ENCODE results near the gene SORCS1.

DNA sequence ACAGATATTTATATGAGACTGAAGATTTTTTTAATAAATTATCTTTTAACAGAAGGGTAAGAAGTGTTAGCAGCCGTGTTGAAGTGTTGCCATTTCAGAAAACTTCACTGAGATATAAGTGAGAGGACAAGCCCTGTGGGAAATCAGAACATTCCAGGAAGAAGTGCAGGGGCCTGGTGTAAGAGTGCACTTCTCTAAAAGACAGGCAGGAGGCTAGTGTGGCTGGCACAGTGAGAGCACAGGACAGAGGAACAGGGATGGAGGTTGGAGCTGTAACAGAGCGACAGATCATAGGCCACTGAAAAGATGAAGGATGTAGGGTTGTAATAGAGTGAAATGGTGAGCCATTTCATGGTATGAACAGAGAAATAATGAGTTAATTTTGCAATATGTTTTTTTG lies 608.9 kb downstream of the SORCS1 start:
- TF ChIP-seq, protein P1, sequence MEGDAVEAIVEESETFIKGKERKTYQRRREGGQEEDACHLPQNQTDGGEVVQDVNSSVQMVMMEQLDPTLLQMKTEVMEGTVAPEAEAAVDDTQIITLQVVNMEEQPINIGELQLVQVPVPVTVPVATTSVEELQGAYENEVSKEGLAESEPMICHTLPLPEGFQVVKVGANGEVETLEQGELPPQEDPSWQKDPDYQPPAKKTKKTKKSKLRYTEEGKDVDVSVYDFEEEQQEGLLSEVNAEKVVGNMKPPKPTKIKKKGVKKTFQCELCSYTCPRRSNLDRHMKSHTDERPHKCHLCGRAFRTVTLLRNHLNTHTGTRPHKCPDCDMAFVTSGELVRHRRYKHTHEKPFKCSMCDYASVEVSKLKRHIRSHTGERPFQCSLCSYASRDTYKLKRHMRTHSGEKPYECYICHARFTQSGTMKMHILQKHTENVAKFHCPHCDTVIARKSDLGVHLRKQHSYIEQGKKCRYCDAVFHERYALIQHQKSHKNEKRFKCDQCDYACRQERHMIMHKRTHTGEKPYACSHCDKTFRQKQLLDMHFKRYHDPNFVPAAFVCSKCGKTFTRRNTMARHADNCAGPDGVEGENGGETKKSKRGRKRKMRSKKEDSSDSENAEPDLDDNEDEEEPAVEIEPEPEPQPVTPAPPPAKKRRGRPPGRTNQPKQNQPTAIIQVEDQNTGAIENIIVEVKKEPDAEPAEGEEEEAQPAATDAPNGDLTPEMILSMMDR (IDR thresholded peaks at IDR 0.05) = no peak
- no peak for TF ChIP-seq POLR2A (IDR thresholded peaks at IDR 0.05)

All from prostate gland (tissue), 2 donors.